Measurements from ENCODE around the gene APEH.

APEH gene

DNA sequence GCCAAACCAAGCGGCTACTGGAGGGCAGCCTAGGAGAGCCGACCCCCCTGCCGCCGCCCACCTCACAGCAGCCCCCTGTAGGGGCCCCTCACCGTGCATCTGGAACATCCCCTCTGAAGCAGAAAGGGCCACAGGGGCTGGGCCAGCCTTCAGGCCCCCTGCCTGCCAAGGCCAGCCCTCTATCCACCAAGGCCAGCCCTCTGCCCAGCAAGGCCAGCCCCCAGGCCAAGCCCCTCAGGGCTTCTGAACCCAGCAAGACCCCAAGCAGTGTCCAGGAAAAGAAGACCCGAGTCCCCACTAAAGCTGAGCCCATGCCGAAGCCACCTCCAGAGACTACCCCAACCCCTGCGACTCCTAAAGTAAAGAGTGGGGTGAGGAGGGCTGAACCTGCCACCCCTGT, 23.5 kb upstream of the APEH start:
- no peak for DNase-seq (ENCODE audit: low spot score)

DNA sequence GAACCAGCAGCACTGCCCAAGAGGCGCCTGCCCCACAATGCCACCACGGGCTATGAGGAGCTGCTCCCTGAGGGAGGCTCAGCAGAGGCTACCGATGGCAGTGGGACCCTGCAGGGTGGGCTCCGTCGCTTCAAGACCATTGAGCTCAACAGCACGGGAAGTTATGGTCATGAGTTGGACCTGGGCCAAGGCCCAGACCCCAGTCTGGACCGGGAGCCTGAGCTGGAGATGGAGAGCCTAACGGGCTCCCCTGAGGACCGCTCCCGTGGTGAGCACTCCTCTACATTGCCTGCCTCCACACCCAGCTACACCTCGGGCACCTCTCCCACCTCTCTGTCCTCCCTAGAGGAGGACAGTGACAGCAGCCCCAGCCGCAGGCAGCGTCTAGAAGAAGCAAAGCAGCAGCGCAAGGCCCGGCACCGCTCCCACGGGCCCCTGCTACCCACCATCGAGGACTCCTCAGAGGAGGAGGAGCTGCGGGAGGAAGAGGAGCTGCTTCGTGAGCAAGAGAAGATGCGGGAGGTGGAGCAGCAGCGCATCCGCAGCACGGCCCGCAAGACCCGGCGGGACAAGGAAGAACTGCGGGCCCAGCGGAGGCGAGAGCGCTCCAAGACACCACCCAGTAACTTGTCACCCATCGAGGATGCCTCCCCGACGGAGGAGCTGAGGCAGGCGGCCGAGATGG, 21.8 kb upstream of the APEH start:
- DNase-seq (ENCODE audit: low spot score): no peak

DNA sequence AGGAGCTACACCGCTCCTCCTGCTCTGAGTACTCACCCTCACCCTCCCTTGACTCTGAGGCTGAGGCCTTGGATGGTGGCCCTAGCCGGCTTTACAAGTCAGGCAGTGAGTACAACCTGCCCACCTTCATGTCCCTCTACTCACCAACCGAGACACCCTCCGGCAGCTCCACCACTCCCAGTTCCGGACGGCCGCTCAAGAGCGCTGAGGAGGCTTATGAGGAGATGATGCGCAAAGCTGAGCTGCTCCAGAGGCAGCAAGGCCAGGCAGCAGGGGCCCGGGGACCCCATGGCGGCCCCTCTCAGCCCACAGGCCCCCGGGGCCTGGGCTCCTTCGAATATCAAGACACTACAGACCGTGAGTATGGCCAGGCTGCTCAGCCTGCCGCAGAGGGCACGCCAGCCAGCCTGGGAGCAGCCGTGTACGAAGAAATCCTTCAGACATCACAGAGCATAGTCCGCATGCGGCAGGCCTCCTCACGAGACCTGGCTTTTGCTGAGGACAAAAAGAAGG, 21.2 kb upstream of the APEH start:
- no peak for DNase-seq (ENCODE audit: low spot score)

DNA sequence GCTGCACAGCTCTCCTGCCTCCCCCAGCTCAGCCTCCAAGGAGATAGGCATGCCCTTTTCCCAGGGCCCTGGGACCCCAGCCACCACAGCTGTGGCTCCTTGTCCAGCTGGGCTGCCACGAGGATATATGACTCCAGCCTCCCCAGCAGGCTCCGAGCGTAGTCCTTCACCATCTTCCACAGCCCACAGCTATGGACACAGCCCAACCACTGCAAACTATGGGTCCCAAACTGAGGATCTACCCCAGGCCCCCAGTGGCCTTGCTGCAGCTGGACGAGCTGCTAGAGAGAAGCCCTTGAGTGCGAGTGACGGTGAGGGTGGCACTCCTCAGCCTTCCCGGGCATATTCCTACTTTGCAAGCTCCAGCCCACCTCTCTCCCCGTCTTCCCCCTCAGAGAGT, 20.5 kb upstream of the APEH start:
- no peak for DNase-seq (ENCODE audit: low spot score)

DNA sequence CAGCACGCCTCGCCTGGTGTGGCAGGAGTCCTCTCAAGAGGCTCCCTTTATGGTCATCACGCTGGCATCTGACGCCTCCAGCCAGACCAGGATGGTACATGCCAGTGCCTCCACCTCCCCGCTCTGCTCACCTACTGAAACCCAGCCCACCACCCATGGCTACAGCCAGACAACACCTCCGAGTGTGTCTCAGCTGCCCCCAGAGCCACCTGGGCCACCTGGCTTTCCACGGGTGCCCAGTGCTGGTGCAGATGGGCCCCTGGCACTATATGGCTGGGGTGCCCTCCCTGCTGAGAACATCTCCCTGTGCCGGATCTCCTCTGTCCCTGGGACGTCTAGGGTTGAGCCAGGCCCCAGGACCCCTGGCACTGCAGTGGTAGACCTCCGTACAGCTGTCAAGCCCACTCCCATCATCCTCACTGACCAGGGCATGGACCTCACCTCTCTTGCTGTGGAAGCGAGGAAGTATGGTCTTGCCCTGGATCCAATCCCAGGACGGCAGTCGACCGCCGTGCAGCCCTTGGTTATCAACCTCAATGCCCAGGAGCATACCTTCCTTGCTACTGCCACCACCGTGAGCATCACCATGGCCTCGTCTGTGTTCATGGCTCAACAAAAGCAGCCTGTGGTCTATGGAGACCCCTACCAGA, 19.9 kb upstream of the APEH start:
- DNase-seq (ENCODE audit: low spot score): no peak

DNA sequence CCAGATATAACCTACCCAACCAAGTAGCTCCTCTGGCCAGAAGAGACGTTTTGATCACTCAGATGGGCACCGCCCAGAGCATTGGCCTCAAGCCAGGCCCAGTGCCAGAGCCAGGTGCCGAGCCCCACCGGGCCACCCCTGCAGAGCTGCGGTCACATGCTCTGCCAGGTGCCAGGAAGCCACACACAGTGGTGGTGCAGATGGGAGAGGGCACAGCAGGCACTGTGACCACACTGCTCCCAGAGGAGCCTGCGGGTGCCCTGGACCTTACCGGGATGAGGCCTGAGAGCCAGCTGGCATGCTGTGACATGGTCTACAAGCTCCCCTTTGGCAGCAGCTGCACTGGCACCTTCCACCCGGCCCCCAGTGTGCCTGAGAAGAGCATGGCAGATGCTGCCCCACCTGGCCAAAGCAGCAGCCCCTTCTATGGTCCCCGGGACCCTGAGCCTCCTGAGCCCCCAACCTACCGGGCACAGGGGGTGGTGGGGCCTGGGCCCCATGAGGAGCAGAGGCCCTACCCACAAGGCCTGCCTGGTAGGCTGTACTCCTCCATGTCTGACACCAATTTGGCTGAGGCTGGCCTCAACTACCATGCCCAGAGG, 19.1 kb upstream of the APEH start:
- no peak for DNase-seq (ENCODE audit: low spot score)

DNA sequence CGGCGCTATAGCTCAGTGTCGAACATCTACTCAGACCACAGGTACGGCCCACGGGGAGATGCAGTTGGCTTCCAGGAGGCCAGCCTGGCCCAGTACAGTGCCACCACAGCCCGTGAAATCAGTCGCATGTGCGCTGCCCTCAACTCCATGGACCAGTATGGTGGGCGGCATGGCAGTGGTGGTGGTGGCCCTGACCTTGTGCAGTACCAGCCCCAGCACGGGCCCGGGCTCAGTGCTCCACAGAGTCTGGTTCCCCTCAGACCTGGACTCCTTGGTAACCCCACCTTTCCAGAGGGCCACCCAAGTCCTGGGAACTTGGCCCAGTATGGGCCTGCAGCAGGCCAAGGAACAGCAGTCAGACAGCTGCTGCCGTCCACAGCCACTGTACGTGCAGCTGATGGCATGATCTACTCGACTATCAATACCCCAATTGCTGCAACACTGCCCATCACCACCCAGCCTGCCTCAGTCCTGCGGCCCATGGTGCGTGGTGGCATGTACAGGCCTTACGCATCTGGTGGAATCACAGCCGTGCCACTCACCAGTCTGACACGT, 18.3 kb upstream of the APEH start:
- no peak for DNase-seq (ENCODE audit: low spot score)

DNA sequence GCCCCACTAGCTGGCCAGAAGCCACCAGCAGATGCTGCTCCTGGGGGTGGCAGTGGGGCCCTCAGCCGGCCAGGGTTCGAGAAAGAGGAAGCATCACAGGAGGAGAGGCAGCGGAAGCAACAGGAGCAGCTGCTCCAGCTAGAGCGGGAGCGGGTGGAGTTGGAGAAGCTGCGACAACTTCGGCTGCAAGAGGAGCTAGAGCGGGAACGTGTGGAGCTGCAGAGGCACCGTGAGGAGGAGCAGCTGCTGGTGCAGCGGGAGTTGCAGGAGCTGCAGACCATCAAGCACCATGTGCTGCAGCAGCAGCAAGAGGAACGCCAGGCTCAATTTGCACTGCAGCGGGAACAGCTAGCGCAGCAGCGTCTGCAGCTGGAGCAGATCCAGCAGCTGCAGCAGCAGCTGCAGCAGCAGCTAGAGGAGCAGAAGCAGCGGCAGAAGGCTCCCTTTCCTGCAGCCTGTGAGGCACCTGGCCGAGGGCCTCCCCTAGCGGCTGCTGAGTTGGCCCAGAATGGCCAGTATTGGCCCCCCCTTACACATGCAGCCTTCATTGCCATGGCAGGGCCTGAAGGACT, 17.5 kb upstream of the APEH start:
- DNase-seq (ENCODE audit: low spot score): no peak

DNA sequence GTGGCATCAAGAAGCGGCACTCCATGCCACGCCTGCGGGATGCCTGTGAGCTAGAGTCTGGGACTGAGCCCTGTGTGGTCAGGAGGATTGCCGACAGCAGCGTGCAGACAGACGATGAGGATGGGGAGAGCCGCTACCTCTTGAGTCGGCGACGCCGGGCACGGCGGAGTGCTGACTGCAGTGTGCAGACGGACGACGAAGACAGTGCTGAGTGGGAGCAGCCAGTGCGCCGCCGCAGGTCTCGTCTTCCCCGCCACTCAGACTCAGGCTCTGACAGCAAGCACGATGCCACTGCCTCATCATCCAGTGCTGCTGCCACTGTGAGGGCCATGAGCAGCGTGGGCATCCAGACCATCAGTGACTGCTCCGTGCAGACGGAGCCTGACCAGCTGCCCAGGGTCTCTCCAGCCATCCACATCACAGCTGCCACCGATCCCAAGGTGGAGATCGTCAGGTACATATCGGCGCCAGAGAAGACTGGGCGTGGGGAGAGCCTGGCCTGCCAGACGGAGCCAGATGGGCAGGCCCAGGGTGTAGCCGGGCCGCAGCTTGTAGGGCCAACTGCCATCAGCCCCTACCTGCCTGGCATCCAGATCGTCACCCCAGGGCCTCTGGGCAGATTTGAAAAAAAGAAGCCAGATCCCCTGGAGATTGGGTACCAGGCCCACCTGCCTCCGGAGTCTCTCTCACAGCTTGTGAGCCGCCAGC, 16.8 kb upstream of the APEH start:
- DNase-seq (ENCODE audit: low spot score): no peak

DNA sequence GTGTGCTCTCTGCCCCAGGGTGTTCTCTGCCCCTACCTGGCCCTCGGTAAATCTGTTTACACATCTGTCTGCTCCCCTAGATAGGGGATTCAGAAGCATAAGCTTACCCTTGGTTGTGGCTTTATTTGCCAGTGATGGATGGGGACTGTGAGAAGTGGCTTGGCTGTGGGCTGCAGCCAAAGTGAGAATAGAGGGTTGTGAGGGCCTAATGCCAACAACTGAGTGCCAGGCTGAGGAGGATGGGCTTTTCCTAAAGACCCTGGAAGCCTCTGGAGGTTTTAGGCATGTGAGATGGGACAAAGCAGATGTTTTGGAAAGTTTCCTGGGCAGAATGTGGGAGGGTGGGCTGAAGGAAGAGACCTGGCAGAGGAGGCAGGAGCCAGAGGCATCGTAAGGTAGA, 15.4 kb upstream of the APEH start:
- no peak for DNase-seq (ENCODE audit: low spot score)

DNA sequence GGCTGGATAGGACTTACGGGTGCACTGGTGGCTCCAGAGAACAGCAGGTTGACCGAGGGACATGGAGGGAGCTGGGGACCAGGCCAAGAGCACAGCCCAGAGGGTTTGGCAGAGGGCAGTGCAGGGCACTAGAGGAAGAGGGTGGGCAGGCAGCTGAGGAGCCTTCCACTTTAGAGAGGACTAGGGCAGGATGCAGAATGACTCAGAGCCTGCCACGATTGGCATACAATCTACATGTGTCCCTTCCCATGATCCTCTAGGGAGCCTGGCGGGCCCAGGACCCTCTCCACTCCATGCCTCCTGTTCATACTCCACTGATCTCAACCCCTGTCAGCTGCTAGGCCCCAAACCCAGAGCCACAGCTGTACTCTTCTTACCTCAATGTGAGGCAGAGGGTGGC, 14.4 kb upstream of the APEH start:
- DNase-seq (ENCODE audit: low spot score): no peak

DNA sequence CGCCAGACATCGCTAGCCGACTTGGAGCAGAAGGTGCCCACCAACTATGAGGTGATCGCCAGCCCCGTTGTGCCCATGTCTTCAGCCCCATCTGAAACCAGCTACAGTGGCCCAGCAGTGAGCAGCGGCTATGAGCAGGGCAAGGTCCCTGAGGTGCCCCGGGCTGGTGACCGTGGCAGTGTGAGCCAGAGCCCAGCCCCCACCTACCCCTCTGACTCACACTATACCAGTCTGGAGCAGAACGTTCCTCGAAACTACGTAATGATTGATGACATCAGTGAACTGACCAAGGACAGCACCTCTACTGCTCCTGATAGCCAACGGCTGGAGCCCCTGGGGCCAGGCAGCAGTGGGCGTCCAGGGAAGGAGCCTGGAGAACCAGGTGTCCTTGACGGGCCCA, 12.9 kb upstream of the APEH start:
- DNase-seq (ENCODE audit: low spot score): no peak

DNA sequence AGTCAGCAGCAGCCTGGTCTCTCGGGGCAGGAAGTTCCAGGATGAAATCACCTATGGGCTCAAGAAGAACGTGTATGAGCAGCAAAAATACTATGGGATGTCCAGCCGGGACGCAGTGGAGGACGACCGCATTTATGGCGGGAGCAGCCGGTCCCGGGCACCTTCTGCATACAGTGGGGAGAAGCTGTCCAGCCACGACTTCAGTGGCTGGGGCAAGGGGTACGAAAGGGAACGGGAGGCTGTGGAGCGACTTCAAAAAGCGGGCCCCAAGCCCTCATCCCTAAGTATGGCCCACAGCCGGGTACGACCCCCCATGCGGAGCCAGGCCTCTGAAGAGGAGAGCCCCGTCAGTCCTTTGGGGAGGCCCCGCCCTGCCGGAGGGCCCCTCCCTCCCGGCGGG, 12.1 kb upstream of the APEH start:
- DNase-seq (ENCODE audit: low spot score): no peak

DNA sequence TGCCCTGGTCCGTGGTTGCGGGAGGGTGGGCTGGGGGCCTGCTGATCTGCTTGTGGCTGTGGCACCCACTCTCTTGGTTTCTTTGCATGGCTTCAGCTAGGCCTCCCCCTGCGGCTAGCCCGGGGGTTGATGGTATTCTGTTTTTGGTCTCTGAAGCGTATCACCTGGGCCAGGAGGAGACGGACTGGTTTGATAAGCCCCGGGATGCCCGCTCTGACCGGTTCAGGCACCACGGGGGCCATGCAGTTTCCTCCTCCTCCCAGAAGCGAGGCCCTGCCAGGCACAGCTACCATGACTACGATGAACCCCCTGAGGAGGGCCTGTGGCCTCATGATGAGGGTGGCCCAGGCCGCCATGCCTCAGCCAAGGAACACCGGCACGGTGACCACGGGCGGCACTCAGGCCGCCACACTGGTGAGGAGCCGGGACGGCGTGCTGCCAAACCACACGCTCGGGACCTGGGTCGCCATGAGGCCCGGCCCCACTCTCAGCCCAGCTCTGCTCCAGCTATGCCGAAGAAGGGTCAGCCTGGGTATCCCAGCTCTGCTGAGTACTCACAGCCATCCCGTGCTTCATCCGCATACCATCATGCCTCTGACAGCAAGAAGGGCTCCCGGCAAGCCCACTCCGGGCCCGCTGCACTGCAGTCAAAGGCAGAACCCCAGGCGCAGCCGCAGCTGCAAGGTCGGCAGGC, 11.3 kb upstream of the APEH start:
- no peak for DNase-seq (ENCODE audit: low spot score)

DNA sequence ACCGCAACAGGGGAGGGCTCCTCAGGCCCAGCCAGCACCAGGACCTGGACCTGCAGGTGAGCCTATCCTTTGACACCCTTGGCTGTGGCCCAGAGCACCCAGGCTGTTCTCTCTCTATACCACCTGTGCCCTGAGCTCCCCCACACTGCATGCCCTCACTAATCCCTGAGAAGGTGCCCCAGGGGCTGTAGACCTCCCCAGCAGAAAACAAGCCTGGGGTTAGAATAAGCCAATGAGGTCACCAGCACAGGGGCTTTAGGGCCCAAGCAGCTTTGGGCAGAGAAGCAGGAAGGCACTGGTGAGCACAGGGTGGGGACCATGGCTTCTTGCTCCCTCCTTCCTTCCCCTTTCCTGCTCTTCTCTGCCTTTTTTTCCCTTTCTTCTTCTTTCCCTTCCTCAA, 10.3 kb upstream of the APEH start:
- DNase-seq (ENCODE audit: low spot score): no peak

DNA sequence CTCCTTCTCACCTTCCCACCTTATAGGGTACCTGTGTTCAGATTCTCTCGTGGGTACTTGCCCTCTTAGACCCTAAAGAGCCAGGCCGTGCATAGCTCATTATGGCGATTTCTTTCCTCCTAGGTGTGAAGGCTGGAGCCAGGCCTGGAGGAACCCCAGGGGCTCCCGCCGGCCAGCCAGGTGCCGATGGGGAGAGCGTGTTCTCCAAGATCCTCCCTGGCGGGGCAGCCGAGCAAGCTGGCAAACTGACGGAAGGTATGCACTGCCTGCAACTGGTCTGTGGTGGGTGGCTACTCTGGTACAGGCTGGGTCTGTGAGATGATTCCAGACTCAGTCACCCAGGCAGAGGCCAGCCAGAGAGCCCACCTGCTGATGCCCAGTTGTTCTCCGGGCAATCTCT, 9.9 kb upstream of the APEH start:
- DNase-seq (ENCODE audit: low spot score): no peak

DNA sequence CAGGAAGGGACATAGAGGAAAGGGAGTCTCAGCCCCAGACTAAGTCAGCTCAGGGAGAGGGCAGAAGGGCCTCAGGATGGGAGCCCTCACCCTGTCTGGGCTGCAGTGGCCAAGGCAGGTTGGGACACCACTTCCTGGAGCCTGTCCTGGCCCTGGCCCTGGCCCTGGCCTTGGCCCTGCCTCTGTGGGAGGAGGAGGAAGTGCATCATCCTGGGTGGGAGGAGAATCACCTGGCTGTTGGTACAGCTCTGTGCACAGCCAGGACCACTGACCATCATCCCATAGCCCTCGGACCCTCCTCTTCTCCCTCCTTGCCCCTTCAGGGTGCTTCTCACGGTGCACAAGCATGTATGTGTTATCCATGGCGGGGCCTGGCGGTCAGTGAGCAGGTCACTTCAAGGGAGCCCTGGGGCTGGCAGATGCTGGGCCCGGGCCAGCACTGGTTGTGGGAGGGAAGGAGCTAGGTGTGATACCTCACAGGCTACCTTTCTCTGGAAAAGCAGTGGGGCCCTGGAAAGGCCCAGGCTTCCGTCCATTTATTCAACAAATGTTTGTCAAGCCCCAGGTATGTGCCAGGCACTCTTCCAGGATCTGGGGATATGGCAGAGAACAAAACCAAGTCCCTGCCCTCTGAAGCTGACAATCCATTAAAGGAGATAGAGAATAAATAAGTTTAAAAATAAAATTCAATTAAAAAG, 8.2 kb upstream of the APEH start:
- DNase-seq (ENCODE audit: low spot score): no peak

DNA sequence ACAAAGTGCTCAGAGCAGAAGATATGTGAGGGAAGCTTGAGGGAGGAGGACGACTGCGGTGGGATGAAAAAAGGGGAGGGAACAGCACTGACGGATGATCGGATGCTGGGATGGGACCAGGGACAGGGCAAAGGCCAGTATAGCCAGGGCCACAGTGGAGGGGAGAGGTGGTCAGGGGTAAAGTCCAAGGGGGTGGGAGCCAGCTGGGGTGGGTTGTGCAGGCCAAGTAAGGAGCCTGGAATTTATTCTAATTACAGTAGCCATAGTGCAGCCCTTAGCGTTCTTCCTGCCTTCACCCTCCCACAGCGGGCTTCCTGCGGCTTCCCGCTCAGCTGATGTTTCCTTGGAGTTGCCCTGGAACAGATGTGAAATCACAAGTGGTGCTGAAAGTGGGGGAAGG, 7.6 kb upstream of the APEH start:
- DNase-seq (ENCODE audit: low spot score): no peak

DNA sequence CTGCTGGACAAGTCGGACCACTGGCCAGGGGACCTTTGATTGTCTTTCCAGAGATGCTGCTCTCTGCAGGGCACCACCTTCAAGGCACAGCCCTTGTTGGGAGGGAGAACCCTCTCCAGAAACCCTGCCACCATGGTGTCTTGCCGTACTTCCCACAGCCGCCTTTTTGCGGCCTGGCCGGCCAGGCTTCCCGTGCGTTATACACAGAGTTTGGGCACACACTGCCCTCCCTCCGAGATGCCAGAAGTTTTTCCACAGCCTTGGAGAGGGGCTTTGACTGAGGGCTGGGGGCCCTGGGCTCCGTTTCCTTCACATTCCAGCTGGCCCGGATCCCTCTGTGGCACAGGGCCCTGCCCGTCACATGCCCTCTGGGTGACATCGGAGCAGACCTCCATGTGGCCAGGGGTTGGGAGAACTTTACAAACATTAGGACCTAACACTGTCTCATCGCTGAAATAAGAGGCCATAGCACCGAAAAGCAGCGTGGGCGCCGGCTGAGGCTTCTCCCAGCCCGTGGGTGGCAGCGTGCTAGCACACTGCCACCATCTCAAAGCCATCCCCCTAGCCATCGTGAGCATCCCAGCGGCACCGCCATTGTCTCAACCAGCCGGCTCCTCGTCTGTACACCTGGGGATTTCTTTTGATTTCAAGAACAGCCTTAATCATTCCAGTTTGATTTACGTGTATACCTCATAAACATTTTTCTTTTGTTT, 6.3 kb upstream of the APEH start:
- DNase-seq (ENCODE audit: low spot score): no peak

DNA sequence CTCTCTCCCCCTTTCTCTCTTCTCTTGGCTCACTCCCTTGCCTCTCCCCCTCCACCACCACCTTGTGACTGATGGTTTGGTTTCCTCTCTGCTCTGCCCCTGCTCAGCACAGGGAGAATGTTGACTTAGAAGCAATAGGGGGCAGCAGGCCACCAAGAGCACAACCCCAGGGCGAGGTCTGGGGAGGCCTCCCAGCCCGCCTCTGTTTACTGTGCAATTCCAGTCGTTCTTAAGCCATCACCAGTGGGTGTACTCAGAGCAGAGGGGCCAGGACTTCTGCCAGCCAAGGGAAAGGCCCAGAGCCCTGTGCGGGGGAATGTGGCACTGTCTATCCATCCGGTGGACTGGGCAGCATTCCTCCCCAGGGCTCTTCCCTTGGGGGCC, 5.7 kb upstream of the APEH start:
- DNase-seq (ENCODE audit: low spot score): no peak

Data from CD4-positive, alpha-beta T cell treated with Interleukin-15 for 4 hours (primary cell).